Activated CD4-positive, alpha-beta T cell treated with anti-CD3 and anti-CD28 coated beads for 24 hours (primary cell): ENCODE data around the gene MPND.

Source experiments
- DNase-seq, 2 donors: peaks; one replicate each; pipeline ENCODE4 v3.0.0-alpha.2; 2020; ENCODE audit warnings: low read depth in 2 of 2

Gene MPND

GRCh38 chr19:4320419-4320818 lies 22.9 kb upstream of the MPND start:
- DNase-seq, result no peak

- DNase-seq, result no peak
Observed at GRCh38 chr19:4322942-4323665, 20.3 kb upstream of the MPND start.

- no peak for DNase-seq
Observed at GRCh38 chr19:4323692-4324091, 19.7 kb upstream of the MPND start.

GRCh38 chr19:4324228-4324627 lies 19.1 kb upstream of the MPND start:
- no peak for DNase-seq

DNA sequence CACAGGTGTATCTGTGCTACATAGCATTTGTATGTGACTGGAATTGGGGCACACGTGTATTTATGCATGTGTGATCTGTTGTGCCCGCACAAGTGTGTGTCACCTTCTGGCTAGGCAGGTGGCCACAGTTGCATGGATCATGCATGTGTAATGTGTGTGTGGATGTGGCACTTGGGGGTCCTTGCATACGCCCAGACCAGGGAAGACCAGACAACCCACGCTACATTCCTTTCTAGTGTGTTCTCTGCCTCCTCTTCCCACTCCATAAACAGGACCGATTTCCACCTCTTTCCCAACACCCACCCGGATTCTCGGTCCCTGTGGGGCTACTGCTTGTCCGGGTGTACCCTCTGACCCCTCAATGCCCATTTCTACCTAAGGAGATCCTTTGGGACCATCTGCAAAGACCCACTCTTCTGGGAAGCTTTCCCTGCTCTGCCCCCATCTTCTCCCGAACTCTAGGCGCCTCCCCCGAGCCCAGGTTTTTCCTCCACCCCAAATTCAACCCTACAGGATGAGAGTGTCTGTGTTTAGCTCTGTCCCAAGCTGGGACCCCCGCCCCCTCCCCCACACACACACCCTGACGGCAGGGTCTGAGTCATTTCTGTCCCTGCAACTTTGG lies 17.0 kb upstream of the MPND start:
- DNase-seq, result no peak

GRCh38 chr19:4326837-4327251 lies 16.5 kb upstream of the MPND start:
- no peak for DNase-seq

GRCh38 chr19:4327252-4327876 lies 16.0 kb upstream of the MPND start:
- peak; percentile 55 to 75 for DNase-seq

DNA sequence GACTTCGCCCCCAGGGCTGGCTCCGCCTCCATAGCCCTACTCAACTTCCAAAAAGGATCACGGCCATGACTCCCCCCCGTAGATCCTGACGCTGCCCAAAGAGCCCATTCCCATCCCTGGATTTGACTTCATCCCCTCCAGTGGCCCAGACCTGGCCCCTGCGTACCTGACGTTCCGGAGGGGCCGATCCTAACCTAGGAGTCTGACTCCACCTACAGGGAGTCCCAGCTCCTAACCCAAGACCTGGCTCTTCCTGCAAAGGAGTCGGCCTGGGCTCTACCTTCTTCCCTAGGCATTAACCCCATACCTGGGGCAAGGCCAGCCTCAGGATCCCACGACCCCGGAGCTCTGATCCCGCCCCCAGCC lies 15.5 kb upstream of the MPND start:
- no peak for DNase-seq

- DNase-seq, result peak; percentile 96 to 99
Observed at GRCh38 chr19:4328243-4328990, 14.9 kb upstream of the MPND start.

DNA sequence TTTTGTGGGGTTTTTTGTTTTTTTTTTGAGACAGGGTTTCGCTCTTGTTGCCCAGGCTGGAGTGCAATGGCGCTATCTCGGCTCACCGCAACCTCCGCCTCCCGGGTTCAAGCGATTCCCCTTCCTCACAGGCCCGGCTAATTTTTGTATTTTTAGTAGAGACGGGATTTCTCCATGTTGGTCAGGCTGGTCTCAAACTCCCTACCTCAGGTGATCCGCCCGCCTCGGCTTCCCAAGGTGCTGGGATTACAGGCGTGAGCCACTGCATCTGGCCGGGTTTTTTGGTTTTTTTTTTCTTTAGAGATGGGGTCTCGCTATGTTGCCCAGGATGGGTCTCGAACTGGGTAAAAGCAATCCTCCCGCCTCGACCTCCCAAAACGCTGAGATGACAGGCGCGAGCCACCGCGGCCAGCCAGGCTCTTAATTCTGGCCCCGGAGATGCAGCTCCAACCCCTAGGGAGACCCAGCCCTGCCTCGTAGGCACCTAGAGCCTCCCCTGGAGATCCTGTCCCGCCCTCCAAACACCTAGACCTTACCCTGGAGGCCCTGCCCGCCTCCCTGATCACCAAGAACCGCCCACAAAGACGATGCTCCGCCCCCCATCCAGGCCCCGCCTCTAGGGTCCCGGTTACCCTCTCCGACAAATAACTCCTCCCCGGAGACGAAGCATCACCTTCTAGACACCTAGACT lies 14.2 kb upstream of the MPND start:
- peak; percentile 27 to 51 for DNase-seq

DNA sequence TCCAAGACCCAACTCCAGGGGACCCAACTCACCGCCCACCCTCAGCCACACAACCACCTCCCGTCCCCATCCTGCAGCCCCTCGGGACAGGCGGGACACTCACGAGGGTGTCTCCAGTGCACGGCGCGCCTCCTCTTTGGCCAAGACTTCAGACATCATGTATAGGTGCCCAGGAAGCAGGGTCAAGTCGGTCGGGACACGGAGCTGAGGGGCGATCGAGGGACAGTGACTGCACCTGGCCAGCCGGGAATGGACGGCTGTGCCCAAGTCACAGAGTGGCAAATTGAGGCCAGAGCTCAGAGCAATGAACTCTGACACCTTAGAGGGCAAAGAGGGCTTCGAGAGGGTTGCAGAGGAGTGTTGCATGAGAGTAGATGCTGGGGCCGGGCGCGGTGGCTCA lies 13.5 kb upstream of the MPND start:
- no peak for DNase-seq

DNA sequence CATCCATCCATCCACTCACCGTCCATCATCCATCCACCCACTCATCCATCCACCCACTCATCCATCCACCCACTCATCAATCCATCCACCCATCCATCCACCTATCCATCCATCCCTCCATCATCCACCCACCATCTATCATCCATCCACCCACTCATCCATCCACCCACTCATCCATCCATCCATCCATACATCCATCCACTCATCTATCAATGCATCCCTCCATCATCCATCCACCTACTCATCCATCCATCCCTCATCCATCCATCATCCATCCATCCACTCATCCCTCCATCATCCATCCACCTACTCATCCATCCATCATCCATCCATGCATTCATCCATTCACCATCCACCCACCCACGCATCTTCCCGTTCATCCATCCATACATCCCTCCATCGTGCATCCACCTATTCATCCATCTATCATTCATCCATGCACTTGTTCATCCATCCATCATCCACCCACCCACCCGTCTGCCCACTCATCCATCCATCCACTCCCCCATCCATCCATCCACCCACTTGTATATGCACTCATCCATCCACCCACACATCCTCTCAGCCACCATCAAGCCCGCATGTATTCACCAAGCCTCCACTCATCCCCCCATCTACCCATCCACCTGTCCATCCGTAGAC lies 8.3 kb upstream of the MPND start:
- DNase-seq, result no peak

DNA sequence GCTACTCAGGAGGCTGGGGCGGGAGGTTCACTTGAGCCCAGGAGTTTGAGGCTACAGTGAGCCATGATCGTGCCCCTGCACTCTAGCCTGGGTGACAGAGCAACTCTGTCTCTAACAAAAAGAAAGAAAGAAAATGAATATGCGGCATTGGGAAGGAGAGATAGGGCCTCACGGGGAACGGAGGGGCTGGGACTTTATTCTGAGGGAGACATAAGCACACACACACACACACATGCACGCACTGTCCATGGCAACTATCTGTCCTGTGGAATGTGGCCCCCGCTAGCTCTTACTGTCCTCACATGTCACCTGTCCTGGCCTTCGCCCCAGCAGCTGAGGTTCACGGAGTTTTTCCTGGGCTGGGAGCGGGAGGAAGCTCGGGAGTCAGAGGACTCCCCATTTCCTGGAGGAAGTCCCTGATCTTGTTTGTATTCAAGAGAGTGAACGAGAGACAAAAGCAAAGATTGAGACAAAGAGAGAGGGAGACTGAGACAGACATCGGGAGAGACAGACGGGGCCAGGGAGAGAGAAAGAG lies 5.4 kb upstream of the MPND start:
- DNase-seq, result no peak

- peak in 1 of 2 donors; percentile 24 for DNase-seq
Observed at GRCh38 chr19:4338441-4339355, 4.7 kb upstream of the MPND start, which contains the start of gene STAP2. TSS of gene STAP2 (minus strand) at chr19:4338827. CDS start at chr19:4338753, 74 bp downstream.

GRCh38 chr19:4342314-4342614 lies 1.1 kb upstream of the MPND start:
- DNase-seq, result no peak

- peak; percentile 79 to 80 for DNase-seq
Observed at GRCh38 chr19:4342615-4343369, 570 bp upstream of the MPND start.

GRCh38 chr19:4345342-4346019 lies 2.1 kb downstream of the MPND start:
- DNase-seq, result no peak

DNA sequence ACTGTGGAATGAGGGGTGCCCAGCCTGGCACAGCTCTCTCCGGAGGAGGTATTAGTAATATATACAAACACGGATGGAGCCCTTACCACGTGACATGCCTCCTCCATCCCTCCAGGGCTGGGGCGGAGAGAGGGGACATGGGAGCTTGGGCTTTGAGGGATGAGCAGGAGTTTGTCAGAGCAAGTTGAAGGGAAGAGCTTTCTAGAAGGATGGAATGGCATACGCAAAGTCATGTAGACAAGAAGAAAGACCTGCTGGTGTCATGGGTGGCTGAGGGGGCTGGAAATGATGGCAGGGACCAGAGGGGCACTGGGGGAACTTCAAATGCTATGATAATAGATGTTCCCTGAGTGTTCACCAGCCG lies 2.6 kb downstream of the MPND start:
- no peak for DNase-seq

DNA sequence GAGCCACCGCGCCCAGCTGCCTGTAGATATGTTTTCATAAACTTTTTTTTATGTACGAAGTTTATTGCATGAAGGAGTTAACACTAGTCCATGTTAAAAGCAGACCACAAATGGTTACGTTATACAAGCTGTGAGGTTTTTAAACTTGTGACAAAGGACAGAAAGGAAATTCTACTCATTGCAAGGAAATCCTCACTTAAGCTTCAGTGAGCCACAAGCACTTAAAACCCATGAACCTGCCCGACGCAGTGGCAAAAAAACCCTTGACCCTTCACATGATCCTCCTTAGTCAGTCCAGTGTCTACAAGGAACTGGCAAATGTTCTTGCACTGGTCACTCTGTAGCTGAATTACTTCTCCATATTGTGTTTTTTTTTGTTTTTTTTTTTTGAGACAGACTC lies 4.2 kb downstream of the MPND start:
- no peak for DNase-seq
